GM18909 (cell line): Measurements from ENCODE around the gene IDNK.

ENCODE experiments used
- ATAC-seq: cut with Tn5 transposase; IDR thresholded peaks from one replicate; pipeline ENCODE4 v1.9.1; 2021; ENCODE audit warnings: mild to moderate bottlenecking; ENCODE audit not compliant: unreplicated experiment, poor library complexity

Gene IDNK

GRCh38 chr9:83681490-83681889 lies 58.5 kb downstream of the IDNK start:
- no peak for ATAC-seq

GRCh38 chr9:83688921-83689320 lies 66.0 kb downstream of the IDNK start:
- ATAC-seq = no peak

- no peak for ATAC-seq
Measured at GRCh38 chr9:83691492-83691891, 68.5 kb downstream of the IDNK start.
